Stimulated activated CD4-positive, alpha-beta T cell treated with anti-CD3 and anti-CD28 coated beads, Interleukin-15, amount 100 ng/mL, for 48 hours (primary cell): ENCODE results near the gene PROCR.
"Not testable (repeated sequence)": the region's sequence is repeated elsewhere in the genome, so short reads cannot be mapped to it uniquely, and the experiment has no call there.

Experiments used
- DNase-seq, 2 donors: peaks; one replicate each; pipeline ENCODE4 v3.0.0-alpha.2; 2020; ENCODE audit warnings: low read depth in 2 of 2

PROCR gene

GRCh38 chr20:35165221-35166185 lies 6.4 kb upstream of the PROCR start:
- no peak for DNase-seq

DNA sequence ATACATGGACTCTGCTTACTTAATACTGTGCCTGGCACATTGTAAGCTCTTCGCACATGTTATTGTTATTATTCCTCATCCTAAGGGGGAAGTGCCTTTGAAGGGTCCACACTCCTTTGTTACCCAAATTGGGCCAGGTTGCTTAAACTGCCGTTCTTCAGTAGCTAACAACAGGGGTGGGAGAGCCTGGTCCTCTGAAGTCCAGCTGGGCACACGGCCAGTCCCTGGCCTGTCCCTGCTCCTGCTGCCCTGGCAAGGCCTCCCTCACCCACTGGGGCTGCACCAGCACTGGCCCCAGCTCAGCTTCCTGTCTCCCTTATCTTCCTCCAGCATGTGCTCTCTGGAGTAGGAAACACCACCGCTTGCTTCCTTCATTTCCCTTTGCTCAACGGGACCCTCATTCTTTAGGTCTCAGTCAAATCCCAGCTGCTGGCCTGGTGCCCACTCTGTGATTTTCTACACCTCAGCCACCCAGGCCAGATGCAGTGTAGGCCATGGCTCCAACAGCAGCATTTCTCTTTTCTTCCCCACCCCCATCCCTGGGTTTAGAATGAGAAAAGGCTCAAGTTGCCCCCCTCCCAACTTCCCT lies 5.5 kb upstream of the PROCR start:
- no peak for DNase-seq

DNA sequence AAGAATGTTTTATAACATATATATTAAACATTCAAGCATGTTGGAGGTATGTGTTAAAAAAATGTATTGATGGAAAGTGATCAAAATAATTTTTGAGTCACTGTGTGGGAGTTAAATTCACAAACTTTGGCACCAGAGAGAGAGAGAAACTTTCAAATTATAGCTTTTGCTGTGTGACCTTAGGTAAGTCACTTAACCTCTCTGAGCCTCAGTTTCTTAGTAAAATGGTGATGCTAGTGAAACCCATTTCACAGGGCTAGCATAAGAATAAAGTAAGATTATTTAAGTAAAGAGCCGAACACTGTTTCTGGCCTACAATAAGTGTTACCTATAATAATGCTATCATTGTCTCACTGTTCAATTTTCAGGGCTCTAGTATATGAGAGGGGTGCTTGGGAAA lies 4.1 kb upstream of the PROCR start:
- DNase-seq: no peak

DNA sequence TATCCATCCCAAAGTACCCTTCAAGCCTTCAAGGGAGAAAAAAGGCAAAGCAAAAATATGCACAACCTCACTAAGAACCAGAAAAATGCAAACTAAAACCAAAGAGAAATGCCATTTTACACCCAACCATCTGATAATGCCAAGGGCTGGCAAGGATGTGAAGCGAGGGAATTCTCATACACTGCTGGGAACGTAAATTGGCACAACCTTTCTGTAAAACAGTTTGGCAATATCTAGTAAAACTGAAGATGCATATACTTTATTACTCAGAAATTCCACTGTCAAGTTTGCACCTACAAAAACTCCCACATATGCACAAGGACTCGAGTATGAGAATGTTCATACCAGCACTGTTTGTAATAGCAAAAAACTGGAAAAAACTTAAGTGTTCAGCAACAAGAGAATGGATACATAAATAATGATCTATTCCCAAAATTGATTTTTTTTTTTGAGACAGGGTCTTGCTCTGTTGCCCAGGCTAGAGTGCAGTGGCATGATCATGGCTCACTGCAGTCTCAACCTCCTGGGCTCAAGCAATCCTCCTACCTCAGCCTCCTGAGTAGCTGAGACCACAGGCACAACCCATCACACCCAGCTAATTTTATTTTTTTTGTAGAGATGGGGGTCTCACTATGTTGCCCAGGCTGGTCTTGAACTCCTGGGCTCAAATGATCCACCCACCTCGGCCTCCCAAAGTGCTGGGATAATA lies 3.0 kb upstream of the PROCR start:
- DNase-seq: not testable (repeated sequence)

DNA sequence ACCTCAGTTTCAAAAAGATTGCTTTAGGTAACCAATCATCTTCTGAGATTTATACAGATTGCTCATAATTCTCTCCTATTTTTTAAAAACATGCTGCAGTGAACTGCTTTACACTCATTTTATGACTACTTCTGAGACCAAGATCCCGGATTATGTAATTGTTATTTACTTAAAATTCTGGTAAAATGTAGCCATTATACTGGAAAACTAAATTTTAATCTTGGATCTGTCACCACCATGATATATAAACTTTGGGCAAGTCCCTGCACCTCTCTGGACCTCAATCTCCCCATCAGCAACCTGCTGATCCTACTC lies 477 bp upstream of the PROCR start:
- DNase-seq: no peak

- DNase-seq: no peak
Observed at GRCh38 chr20:35172434-35172806, 548 bp downstream of the PROCR start.

DNA sequence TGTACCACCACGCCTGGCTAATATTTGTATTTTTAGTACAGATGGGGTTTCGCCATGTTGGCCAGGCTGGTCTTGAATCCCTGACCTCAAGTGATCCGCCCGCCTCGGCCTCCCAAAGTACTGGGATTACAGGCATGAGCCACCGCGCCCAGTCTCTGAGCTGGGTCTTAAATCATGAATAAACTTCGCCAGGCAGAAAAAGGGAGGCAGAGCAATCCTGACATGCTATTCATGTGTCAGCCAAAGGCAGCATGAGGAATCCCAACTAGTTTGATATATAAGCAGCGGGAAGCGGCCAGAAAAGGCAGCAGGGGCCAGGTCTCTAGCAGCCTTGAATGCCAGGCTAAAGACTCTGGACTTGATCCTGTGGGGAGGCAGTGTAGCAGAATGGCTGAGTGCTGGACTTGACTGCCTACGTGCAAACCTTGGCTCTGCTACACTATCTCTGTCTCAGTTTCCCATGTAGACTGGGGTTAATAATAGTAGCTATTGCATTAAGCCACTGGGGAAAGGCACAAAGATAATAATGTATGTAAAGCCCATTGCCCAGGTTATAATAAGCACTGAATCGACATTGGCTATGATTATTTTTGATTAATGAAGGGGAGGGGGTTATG lies 1.8 kb downstream of the PROCR start:
- DNase-seq: no peak

- DNase-seq: no peak
Observed at GRCh38 chr20:35174458-35175216, 2.8 kb downstream of the PROCR start.

- no peak for DNase-seq
Observed at GRCh38 chr20:35176132-35176531, 4.3 kb downstream of the PROCR start.

- DNase-seq: no peak
Observed at GRCh38 chr20:35179292-35180212, 7.7 kb downstream of the PROCR start.

DNA sequence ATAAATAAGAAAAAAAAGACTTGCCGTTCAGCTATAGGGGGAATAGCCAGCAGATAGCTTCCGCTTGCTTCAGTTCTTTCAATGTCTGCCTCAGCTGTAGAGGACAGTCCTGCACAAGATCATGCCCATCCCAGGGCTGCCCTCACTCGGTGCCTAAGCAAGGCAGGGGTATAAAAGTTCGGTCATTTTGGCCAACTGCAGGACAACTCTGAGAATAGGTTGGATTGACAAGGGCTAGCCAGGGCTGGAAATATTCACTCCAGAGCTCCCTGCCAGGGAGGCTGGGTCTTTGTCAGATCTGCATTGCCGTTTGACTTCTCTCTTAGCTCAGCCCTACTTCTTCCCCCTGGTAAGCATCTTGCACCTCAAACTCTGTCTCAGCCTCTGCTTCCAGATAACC lies 8.4 kb downstream of the PROCR start:
- DNase-seq: no peak

DNA sequence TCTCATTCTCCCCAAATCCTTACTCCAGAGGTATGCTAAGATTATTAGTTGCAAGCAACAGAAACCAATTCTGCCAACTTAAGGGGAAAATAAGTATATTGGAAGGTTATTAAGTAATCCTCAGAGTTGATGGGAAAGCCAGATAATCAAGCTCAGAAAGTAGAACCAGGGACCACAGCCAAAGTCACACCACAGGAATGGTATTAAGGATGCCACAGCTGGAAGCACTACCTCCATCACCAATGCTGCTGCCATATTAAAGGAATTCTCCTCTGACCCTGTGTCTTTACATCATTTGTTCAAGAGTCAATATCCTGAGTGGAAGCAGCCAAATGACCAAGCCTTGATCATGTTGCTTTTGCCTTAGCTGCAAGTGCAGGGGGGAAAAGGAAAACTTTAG lies 9.9 kb downstream of the PROCR start:
- no peak for DNase-seq

DNA sequence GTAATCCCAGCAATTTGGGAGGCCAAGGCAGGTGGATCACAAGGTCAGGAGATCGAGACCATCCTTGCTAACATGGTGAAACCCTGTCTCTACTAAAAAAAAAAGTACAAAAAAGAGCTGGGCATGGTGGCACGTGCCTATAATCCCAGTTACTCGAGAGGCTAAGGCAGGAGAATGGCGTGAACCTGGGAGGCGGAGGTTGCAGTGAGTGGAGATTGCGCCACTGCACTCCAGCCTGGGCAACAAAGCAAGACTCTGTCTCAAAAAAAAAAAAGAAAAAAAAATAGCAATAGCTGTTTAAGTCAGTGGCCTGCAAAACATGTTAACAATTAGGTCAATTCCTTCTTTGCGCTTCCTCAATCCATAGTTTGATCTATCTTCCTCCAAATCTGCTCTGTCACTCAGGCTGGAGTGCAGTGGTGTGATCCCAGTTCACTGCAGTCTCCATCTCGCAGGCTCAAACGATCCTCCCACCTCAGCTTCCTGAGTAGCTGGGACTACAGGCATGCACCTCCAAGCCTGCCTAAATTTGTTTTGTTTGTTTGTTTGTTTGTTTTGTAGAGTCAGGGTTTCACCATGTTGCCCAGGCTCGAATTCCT lies 14.9 kb downstream of the PROCR start:
- not testable (repeated sequence) for DNase-seq

- no peak for DNase-seq
Observed at GRCh38 chr20:35187584-35188190, 15.8 kb downstream of the PROCR start.

- DNase-seq: not testable (repeated sequence)
Observed at GRCh38 chr20:35189223-35189622, 17.4 kb downstream of the PROCR start.

DNA sequence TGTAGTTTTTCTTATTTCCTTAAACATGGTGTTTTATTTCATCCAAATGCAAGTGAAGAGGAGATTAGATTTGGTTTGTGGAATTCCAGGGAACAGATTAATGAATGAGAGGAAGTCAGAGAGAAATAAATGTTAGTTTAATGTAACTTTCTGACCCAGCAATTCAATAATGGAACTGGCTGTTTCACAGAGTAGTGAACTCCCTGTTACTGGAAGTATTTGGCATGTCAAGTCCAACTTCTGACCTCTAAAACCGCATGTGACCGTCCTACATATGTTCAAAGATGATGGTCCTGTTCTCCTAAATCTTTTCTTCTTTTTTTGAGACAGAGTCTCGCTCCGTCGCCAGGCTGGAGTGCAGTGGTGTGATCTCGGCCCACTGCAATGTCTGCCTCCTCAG lies 18.7 kb downstream of the PROCR start:
- no peak for DNase-seq

- no peak for DNase-seq
Observed at GRCh38 chr20:35191419-35192117, 19.7 kb downstream of the PROCR start.

DNA sequence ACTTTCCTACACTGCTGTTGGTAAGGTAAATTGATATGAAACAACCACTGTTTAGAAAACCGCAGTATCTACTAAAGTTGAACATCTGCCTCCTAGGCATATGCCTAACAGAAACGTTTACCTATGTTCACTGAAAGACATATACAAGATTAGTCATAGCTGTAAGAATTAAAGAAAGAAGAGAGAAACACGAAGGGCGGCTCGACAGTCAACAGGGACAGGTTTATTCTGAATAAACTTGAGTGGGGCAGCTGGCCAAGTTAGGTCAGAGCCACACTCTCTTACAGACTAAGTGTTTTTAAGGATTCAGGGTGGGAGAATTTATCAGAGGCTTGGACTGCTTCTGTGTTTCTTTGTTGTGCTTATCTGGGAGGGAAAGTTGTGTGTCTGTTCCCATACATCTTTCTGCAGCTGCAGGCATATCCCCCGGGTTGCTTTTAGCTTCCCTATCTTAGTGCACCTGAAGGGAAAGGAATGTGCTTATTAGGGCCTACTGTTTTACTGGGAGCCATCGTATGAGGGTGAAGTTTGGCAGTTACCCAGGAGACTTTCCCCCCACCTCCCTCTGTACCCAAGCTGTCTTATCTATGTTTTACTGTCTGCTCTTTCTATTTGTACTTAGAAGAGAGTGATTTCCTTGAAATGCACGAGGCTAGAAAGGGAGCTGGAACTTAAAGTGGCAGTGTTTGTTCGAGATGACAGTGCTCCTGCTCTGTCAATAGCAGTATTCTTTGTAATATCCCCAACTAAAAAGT lies 20.4 kb downstream of the PROCR start:
- DNase-seq: no peak
